ENCODE data around the gene ADGRB3. TPM values are rescaled to one million over a fixed set of nuclear protein-coding genes. Genes with fewer than 3 reads are reported as not detected.

ADGRB3 gene
- total RNA-seq, 2 donors from 2014 or later: 0.05 TPM; not detected in 1

GRCh38 chr6:69145062-69145461 lies 510.0 kb downstream of the ADGRB3 start:
- no peaks in the 10 kb centered on the region for H3K27me3 Mint-ChIP-seq
- H3K4me3 Mint-ChIP-seq: no peak overlapping the region
- peaks cover 10% of the 10 kb centered on the region for H3K9me3 Mint-ChIP-seq
- no peak for ATAC-seq (replicated peaks)
- H3K27ac Mint-ChIP-seq: no peak overlapping the region
- H3K4me1 Mint-ChIP-seq: no peaks in the 10 kb centered on the region
- H3K36me3 Mint-ChIP-seq (ENCODE audit: low read depth): no peaks in the 10 kb centered on the region

- ATAC-seq (replicated peaks): no peak
These were observed 511.3 kb downstream of the ADGRB3 start for GRCh38 chr6:69146385-69146784.

GRCh38 chr6:69155467-69155866 lies 520.4 kb downstream of the ADGRB3 start:
- Mint-ChIP-seq H3K27me3 (no peaks in the 10 kb centered on the region), H3K4me3 (no peak overlapping the region)

More at GRCh38 chr6:69146385-69146784, 511.3 kb downstream of the ADGRB3 start:
- no peak overlapping the region for H3K4me3 Mint-ChIP-seq
- H3K9me3 Mint-ChIP-seq: peaks cover 5% of the 10 kb centered on the region
- no peaks in the 10 kb centered on the region for H3K36me3 Mint-ChIP-seq (ENCODE audit: low read depth)
- no peaks in the 10 kb centered on the region for H3K27me3 Mint-ChIP-seq
- H3K4me1 Mint-ChIP-seq: no peaks in the 10 kb centered on the region
- H3K27ac Mint-ChIP-seq: no peak overlapping the region

GRCh38 chr6:69162811-69163210 lies 527.7 kb downstream of the ADGRB3 start:
- H3K36me3 Mint-ChIP-seq (ENCODE audit: low read depth): no peaks in the 10 kb centered on the region
- no peak overlapping the region for H3K4me3 Mint-ChIP-seq
- no peak for ATAC-seq (replicated peaks)
- H3K9me3 Mint-ChIP-seq: no peaks in the 10 kb centered on the region
- no peak overlapping the region for H3K27ac Mint-ChIP-seq
- H3K27me3 Mint-ChIP-seq: no peaks in the 10 kb centered on the region
- no peaks in the 10 kb centered on the region for H3K4me1 Mint-ChIP-seq

More at GRCh38 chr6:69155467-69155866, 520.4 kb downstream of the ADGRB3 start:
- no peak overlapping the region for H3K27ac Mint-ChIP-seq
- no peaks in the 10 kb centered on the region for H3K4me1 Mint-ChIP-seq
- H3K36me3 Mint-ChIP-seq (ENCODE audit: low read depth): no peaks in the 10 kb centered on the region
- ATAC-seq (replicated peaks): no peak
- H3K9me3 Mint-ChIP-seq: no peaks in the 10 kb centered on the region

GRCh38 chr6:69164564-69165229 lies 529.6 kb downstream of the ADGRB3 start:
- H3K27me3 Mint-ChIP-seq: no peaks in the 10 kb centered on the region
- H3K4me1 Mint-ChIP-seq: no peaks in the 10 kb centered on the region
- no peak overlapping the region for H3K4me3 Mint-ChIP-seq
- no peaks in the 10 kb centered on the region for H3K9me3 Mint-ChIP-seq
- no peak overlapping the region for H3K27ac Mint-ChIP-seq
- ATAC-seq (replicated peaks): no peak
- H3K36me3 Mint-ChIP-seq (ENCODE audit: low read depth): no peaks in the 10 kb centered on the region

GRCh38 chr6:69179681-69180080 lies 544.6 kb downstream of the ADGRB3 start:
- Mint-ChIP-seq H3K4me3 (no peak overlapping the region), H3K36me3 (ENCODE audit: low read depth) (no peaks in the 10 kb centered on the region), H3K27me3 (no peaks in the 10 kb centered on the region), H3K9me3 (peaks cover 9% of the 10 kb centered on the region), H3K4me1 (no peaks in the 10 kb centered on the region), H3K27ac (no peak overlapping the region)
- no peak for ATAC-seq (replicated peaks)

GRCh38 chr6:69180361-69181067 lies 545.4 kb downstream of the ADGRB3 start:
- ATAC-seq (replicated peaks): no peak
- Mint-ChIP-seq H3K9me3 (peaks cover 9% of the 10 kb centered on the region), H3K4me1 (no peaks in the 10 kb centered on the region), H3K27ac (no peak overlapping the region), H3K27me3 (no peaks in the 10 kb centered on the region), H3K4me3 (no peak overlapping the region), H3K36me3 (ENCODE audit: low read depth) (no peaks in the 10 kb centered on the region)

GRCh38 chr6:69181964-69182363 lies 546.9 kb downstream of the ADGRB3 start:
- ATAC-seq (replicated peaks): no peak
- Mint-ChIP-seq H3K27ac (no peak overlapping the region), H3K36me3 (ENCODE audit: low read depth) (no peaks in the 10 kb centered on the region), H3K27me3 (no peaks in the 10 kb centered on the region), H3K9me3 (peaks cover 9% of the 10 kb centered on the region), H3K4me1 (no peaks in the 10 kb centered on the region), H3K4me3 (no peak overlapping the region)

- H3K27ac Mint-ChIP-seq: no peak overlapping the region
- peaks cover under 1% of the 10 kb centered on the region for H3K9me3 Mint-ChIP-seq
- H3K36me3 Mint-ChIP-seq (ENCODE audit: low read depth): no peaks in the 10 kb centered on the region
- ATAC-seq (replicated peaks): no peak
- H3K4me1 Mint-ChIP-seq: no peaks in the 10 kb centered on the region
- no peak overlapping the region for H3K4me3 Mint-ChIP-seq
- no peaks in the 10 kb centered on the region for H3K27me3 Mint-ChIP-seq
These were observed 550.2 kb downstream of the ADGRB3 start for GRCh38 chr6:69185276-69185675.

GRCh38 chr6:69202768-69203167 lies 567.7 kb downstream of the ADGRB3 start:
- no peak for ATAC-seq (replicated peaks)
- Mint-ChIP-seq H3K27ac (no peak overlapping the region), H3K4me3 (no peak overlapping the region), H3K36me3 (ENCODE audit: low read depth) (no peaks in the 10 kb centered on the region), H3K9me3 (no peaks in the 10 kb centered on the region), H3K27me3 (no peaks in the 10 kb centered on the region), H3K4me1 (no peaks in the 10 kb centered on the region)

- Mint-ChIP-seq H3K4me3 (no peak overlapping the region), H3K4me1 (no peaks in the 10 kb centered on the region), H3K27me3 (no peaks in the 10 kb centered on the region), H3K9me3 (no peaks in the 10 kb centered on the region), H3K36me3 (ENCODE audit: low read depth) (no peaks in the 10 kb centered on the region), H3K27ac (no peak overlapping the region)
- no peak for ATAC-seq (replicated peaks)
These were observed 581.0 kb downstream of the ADGRB3 start for GRCh38 chr6:69216127-69216526.

GRCh38 chr6:69217343-69217742 lies 582.3 kb downstream of the ADGRB3 start:
- no peaks in the 10 kb centered on the region for H3K9me3 Mint-ChIP-seq
- no peaks in the 10 kb centered on the region for H3K36me3 Mint-ChIP-seq (ENCODE audit: low read depth)
- no peaks in the 10 kb centered on the region for H3K4me1 Mint-ChIP-seq
- H3K4me3 Mint-ChIP-seq: no peak overlapping the region
- ATAC-seq (replicated peaks): no peak
- H3K27me3 Mint-ChIP-seq: no peaks in the 10 kb centered on the region
- H3K27ac Mint-ChIP-seq: no peak overlapping the region

- Mint-ChIP-seq H3K4me1 (no peaks in the 10 kb centered on the region), H3K27ac (no peak overlapping the region), H3K4me3 (no peak overlapping the region), H3K27me3 (no peaks in the 10 kb centered on the region), H3K36me3 (ENCODE audit: low read depth) (no peaks in the 10 kb centered on the region), H3K9me3 (no peaks in the 10 kb centered on the region)
- no peak for ATAC-seq (replicated peaks)
These were observed 585.3 kb downstream of the ADGRB3 start for GRCh38 chr6:69220375-69220774.

GRCh38 chr6:69232008-69232407 lies 596.9 kb downstream of the ADGRB3 start:
- Mint-ChIP-seq H3K4me1 (no peaks in the 10 kb centered on the region), H3K9me3 (peaks cover 6% of the 10 kb centered on the region), H3K4me3 (no peak overlapping the region), H3K27me3 (no peaks in the 10 kb centered on the region), H3K27ac (no peak overlapping the region), H3K36me3 (ENCODE audit: low read depth) (no peaks in the 10 kb centered on the region)
- ATAC-seq (replicated peaks): no peak

GRCh38 chr6:69232496-69232895 lies 597.4 kb downstream of the ADGRB3 start:
- no peak for ATAC-seq (replicated peaks)
- Mint-ChIP-seq H3K4me1 (no peaks in the 10 kb centered on the region), H3K27ac (no peak overlapping the region), H3K27me3 (no peaks in the 10 kb centered on the region), H3K36me3 (ENCODE audit: low read depth) (no peaks in the 10 kb centered on the region), H3K4me3 (no peak overlapping the region), H3K9me3 (peaks cover 3% of the 10 kb centered on the region)
